ENCODE data around the gene FXYD6.

DNA sequence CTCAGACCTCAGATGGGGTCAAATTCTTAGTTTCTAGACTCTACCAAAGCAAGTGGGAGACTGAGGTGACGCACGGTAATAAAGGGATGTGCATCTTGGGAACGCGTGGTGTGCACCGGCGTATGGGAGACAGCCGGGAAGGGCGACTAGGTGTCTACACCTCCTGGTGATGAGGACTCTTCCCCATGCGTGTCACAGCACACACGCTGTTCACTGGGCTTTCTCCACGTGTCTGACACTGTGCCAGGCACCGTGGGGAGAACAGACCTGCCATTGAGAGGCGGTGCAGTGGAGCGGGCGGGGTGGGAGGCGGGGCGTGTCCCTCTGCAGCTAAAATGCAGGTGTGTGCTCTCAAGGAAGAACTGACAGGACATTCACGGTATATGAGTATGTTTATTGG, 5.3 kb downstream of the FXYD6 start:
- TF ChIP-seq, protein P1, sequence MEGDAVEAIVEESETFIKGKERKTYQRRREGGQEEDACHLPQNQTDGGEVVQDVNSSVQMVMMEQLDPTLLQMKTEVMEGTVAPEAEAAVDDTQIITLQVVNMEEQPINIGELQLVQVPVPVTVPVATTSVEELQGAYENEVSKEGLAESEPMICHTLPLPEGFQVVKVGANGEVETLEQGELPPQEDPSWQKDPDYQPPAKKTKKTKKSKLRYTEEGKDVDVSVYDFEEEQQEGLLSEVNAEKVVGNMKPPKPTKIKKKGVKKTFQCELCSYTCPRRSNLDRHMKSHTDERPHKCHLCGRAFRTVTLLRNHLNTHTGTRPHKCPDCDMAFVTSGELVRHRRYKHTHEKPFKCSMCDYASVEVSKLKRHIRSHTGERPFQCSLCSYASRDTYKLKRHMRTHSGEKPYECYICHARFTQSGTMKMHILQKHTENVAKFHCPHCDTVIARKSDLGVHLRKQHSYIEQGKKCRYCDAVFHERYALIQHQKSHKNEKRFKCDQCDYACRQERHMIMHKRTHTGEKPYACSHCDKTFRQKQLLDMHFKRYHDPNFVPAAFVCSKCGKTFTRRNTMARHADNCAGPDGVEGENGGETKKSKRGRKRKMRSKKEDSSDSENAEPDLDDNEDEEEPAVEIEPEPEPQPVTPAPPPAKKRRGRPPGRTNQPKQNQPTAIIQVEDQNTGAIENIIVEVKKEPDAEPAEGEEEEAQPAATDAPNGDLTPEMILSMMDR (IDR thresholded peaks at IDR 0.05), result no peak
- TF ChIP-seq EZH2 (IDR thresholded peaks at IDR 0.05), result no peak

Data from neural progenitor cell (in vitro differentiated cells).